ENCODE results near the gene TEX22.
A peak's percentile ranks its signal among the peaks of the same experiment; 100 is the strongest.
"Not testable (repeated sequence)": the region's sequence is repeated elsewhere in the genome, so short reads cannot be mapped to it uniquely, and the experiment has no call there.

TEX22 gene

DNA sequence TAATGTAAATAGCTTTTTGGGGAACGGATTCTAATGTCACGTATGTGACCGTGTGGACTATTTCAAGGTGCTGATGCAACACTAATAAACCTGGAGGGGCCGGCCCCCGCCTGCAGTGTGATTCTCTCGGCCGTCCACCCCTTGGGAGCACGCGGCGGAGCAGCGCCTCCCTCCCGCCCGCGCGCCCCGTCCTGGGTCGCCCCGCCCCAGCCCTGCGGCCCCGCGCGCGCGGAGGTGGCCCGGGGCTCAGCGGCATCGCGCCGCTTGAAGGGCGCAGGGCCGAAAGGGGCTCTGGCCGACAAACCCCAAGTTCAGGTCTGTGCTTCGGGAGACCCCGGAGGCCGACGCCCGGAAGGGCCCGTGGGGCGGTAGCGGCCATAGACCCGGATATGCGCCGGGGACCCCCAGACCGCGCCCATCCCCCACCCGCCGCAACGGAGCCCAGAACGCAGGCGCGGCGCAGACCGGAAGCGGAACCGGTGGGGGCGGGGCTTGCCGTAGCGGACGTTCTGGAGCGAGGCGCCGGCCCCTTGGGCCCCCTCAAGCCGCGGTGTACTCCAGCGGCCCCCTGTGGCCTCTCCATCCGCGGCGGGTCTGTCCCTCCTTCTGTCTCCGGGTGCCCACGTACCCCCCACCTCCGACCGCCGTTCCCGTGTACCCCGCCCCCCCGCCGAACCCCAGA, at the start of gene TEX22:
Gene TEX22, plus strand, starts transcription at position 495 of the 682 bp plus-strand sequence. CDS start 803 bp downstream, outside the sequence.
- DNase-seq: peak; percentile 84 to 85

DNA sequence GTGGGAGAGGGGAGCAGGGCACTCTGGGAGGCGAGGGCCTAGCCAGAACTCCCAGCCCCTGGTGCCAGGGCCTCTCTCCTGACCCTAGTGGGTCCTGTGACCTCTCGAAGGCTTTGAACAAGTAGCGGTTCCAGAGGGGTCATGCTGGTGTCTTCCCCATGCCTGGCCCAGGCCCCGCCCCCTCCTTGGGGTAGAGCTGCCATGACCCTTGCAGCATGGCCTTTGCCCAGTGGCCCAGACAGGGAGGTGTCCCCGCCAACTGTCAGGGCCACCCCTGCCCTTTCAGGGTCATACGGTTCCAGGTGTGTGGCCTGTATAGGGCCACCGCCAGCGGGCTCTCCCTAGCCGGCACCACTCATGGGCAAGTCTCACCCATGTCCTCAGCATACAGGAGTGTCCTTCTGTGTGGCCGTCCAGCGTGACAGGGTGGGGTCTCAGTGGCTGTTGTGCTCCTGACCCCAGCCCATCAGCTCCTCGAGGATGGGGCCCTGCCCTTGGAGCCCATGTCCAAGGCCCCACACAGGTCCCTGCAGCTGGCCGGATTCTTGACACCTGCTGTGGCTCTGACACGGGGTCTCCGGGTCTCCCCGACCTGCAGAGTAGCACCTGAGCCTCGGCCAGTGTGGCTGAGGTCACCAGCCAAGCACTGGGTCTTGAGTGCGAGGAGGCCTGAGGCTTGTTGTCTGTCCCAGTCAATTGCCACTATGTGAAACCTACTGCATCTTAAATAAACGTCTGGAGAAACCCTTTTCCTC, 49.2 kb upstream of the TEX22 start:
- no peak for DNase-seq

DNA sequence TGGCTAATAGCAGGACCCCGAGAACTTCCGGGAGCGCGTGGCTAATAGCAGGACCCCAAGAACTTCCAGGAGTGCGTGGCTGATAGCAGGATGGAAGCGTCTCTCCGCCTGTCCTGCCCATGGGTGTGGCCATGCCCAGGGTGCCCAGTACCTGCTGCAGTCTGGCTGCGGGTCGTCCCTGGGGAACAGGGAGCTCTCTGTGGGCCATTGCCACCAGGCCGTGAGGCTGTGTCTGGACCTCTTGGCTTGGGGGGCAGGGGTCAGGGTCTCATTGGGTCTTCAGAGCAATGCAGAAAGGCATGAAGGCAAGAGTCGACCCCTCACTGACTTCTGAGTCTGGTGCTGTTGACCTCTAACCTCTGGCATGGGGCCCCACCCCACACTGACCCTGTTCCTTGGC, 48.3 kb upstream of the TEX22 start:
- DNase-seq: no peak

- no peak for DNase-seq
Measured at GRCh38 chr14:105350450-105351244, 47.7 kb upstream of the TEX22 start.

GRCh38 chr14:105351410-105351809, 46.9 kb upstream of the TEX22 start:
- DNase-seq: no peak

DNA sequence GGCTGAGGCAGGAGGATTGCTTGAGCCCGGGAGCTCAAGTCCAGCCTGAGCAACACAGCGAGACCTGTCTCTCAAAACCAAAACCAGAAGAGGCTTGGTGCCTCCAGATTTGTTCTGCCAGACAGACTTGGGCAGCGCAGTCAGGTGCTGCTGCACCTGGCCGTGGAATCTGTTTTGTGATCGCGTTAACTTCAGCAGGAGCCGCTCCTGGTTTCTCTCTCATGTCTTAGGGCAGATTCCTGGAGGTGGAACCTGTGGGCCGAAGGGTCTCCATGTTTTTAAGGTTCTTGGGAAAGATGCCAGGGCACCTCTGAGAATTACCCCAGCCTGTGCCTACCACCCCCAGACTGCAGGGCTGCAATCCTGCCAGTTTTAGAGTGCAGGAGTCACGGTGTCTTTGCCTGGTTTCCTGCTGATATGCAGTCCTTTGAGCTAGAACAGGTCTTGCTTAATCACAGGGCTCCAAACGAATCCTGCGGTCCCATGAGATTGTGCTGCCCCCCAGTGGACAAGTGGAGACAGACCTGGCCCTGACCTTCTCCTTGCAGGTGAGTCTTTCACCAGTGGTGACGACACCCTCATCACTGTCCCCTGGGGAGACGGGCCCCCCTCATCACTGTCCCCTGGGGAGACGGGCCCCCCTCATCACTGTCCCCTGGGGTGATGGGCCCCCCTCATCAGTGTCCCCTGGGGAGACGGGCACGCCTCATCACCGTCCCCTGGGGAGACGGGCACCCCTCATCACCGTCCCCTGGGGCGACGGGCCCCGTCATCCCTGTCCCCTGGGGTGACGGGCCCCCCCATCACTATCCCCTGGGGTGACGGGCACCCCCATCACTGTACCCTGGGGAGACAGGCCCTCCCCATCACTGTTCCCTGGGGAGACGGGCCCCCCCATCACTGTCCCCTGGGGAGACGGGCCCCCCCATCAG, 46.2 kb upstream of the TEX22 start:
- DNase-seq: peak; percentile 86 to 90

DNA sequence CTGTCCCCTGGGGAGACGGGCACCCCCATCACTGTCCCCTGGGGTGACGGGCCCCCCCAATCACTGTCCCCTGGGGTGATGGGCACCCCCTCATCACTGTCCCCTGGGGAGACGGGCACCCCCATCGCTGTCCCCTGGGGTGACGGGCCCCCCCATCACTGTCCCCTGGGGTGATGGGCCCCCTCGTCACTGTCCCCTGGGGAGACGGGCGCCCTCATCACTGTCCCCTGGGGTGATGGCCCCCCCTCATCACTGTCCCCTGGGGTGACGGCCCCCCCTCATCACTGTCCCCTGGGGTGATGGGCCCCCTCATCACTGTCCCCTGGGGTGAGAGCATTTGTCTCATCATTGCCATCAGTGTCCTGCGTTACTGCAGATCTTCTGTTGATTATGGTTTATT, 45.2 kb upstream of the TEX22 start:
- DNase-seq: no peak

- DNase-seq: no peak
Measured at GRCh38 chr14:105354541-105354940, 43.8 kb upstream of the TEX22 start.

GRCh38 chr14:105355049-105355575, 43.2 kb upstream of the TEX22 start:
- no peak for DNase-seq

DNA sequence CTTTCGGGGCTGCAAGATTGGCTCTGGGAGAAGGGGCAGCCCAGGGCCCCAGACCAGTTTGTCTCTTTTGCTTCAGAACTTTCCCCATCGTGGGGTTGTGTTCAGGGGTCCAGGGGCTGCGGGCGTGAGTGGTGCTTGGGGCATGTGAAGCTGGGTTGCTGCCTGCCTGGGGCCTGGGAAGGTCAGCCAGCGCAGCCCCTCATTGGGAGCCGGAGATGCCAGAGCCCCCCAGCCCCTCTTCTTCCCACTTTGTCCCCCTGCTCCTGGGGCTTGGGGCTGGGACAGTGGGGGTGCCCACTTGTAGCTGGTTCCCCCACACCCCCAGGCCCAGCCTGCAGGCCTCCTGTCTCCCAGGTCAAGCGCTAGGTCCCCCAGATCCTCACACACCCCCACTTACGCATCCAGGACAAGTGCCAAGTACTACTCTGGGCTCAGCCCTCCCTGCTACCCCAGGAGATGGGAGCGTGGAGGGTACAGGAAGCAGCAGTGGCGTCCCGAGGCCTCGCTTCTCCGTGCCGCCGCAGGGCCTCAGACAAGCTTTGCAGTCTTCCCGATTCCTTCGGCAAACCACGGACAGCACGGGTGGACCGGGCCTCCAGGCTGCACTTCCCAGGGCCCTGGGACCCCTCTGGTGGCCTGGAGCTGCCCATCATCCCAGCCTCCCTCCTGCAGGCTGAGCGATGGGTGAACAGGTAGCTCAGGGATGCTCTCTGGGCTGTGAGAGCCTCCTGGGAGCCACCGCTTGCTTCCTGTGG, 42.3 kb upstream of the TEX22 start:
- no peak for DNase-seq

GRCh38 chr14:105356927-105357326, 41.4 kb upstream of the TEX22 start:
- DNase-seq: no peak

DNA sequence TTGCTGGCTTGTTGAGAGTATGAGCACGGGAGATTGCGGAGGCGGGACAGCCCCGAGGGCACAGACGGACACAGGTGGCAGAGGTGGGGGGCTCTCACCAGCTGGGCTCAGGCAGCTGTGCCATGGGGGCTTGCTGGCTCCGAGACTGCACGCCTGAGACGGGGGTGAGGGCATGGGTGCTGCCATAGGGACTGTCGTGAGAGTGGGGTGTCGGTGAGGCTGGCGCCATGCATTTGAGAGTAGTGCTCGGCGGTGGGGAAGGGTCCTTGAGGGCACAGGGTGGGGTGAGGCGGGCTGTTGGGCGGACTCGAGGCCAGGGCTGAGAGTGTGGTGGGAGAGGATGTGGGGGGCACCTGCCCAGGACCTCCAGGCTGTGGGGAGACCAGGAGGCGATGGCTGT, 40.7 kb upstream of the TEX22 start:
- no peak for DNase-seq

DNA sequence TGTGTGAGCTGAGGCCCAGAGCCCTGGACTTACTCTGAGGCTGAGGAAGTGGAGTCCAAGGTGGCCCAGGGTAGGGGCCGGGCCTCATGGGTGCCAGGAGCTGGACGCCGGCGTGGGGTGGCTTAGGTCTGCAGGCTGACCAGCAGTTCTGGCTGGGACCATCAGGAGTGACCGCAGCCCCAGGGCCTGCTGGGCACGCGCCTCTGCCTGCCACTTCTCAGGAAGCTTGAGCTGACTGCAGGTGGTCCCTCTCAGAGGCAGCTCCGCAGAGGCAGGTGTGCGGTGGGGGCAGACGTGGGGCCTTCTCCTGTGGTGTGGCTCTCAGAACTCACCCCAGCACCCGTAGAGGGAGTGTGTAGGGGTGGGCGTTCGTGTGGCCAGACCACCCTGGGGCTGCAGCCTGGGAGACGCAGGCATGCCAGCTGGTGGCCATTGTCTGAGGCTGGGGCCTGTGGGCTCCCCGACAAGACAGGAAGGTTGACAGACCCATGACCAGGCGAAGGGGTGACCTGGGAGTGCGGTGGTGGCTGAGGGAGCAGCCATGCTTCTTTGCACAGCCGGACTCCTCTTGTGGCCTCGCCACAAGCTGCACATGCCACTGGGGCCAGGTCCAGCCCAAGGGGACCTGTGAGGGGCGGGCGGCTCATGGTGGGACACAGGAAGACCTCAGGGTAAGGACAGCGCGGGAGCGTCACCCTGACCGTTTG, 40.0 kb upstream of the TEX22 start:
- DNase-seq: no peak

DNA sequence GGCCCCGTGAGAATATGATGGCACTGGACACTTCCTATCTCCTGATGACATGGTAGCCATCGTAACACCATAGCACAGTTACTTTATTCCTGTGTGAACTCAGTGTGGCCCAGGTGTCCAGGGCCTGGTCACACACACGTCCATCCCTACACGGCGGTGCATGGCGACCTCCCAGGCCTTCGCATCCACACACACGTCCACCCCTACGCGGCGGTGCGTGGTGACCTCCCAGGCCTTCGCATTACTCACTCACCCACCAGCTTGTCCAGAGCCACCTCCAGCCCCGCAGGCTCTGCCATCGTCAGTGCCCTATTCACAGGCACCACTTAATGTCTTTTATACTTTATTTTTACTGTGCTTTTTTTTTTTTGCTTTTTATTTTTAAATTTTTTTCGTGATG, 39.4 kb upstream of the TEX22 start:
- no peak for DNase-seq

GRCh38 chr14:105361412-105361811, 36.9 kb upstream of the TEX22 start:
- DNase-seq: not testable (repeated sequence)

- DNase-seq: peak; percentile 15 to 26
Measured at GRCh38 chr14:105363847-105364708, 34.3 kb upstream of the TEX22 start.

GRCh38 chr14:105365101-105365500, 33.2 kb upstream of the TEX22 start:
- DNase-seq: no peak

- DNase-seq: no peak
Measured at GRCh38 chr14:105365681-105366080, 32.7 kb upstream of the TEX22 start.

DNA sequence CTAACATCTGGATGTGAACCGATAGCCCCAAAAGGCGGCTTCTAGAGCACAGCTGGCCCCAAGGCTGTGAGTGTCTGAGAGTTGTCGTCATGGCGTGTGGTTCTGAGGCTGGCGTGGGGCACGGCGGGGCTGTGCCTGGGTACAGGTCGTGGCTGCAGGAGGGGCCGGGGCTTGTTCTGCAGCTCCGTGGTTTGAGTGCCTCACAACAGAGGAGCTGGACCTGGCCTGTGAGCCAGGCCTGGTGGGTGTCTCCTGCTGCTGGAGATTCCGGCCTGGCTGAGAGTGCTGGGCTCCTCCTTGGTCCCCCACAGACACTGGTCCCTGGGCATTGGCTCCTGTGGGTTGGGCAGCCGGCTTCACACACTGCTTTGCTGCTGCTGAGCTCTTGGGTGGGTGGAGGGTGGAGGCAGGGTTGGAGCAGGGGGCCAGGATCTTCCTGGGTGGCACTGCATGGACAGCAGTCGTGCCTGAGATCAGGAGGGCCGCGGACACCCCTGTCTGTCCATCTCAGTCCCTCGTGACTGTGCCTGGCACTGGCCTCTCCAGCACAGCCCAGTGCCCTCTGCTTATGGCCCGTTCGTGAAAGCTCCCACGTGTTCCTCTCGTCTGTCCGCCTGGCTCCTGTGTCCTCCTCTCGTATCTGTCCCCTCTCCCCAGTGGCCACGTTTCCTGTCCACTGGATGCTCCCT, 31.8 kb upstream of the TEX22 start:
- no peak for DNase-seq

Measured in activated CD4-positive, alpha-beta T cell treated with anti-CD3 and anti-CD28 coated beads, Interleukin-2, amount 50 U/mL, for 4 hours (primary cell).